Adrenal gland (tissue), 12 donors: Measurements from ENCODE around the gene RHEBL1. TPM values are rescaled to one million over a fixed set of nuclear protein-coding genes. Genes with fewer than 3 reads are reported as not detected.

Source experiments
- DNase-seq, 7 donors: peaks; one replicate each; pipeline ENCODE4 v3.0.0-alpha.2; 2019 to 2020
- H3K27ac ChIP-seq, 5 donors: fragments of 200-600 bp; sonication (generic) in 4 of 5; 1 replicate in 3 of 5; 2 replicates in 2 of 5; pipeline versions ENCODE4 v1.5.1 to v1.8.0; 2016 to 2020; ENCODE audit warnings: mild to moderate bottlenecking in 1 of 5
- H3K27me3 ChIP-seq: fragments of 200-600 bp; 2 replicates; pipeline ENCODE4 v1.8.0; 2021
- H3K36me3 ChIP-seq, 2 donors: fragments of 200-600 bp; replicated peaks in 1 of 2; 1 replicate in 1 of 2; 2 replicates in 1 of 2; pipeline versions ENCODE4 v1.5.1 to v1.8.0; 2018 to 2022
- H3K4me1 ChIP-seq, 2 donors: fragments of 200-600 bp; replicated peaks in 1 of 2; 1 replicate in 1 of 2; 2 replicates in 1 of 2; pipeline versions ENCODE4 v1.5.1 to v1.8.0; 2018 to 2021
- H3K4me3 ChIP-seq, 4 donors: fragments of 200-600 bp; sonication (generic) in 3 of 4; one replicate each; pipeline ENCODE4 v1.5.1; 2016 to 2018
- H3K9me3 ChIP-seq, 3 donors: fragments of 200-600 bp; sonication (generic) in 1 of 3; replicated peaks in 1 of 3; 1 replicate in 2 of 3; 2 replicates in 1 of 3; pipeline versions ENCODE4 v1.5.1 to v1.8.0; 2016 to 2021
- CTCF ChIP-seq, 6 experiments: fragments of 450-650 bp in 4 of 6; fragments of 200-600 bp in 2 of 6; sonication (generic) in 1 of 6; IDR thresholded peaks; 1 replicate in 5 of 6; 2 replicates in 1 of 6; pipeline versions ENCODE4 v1.5.1 to v1.8.0; 2016 to 2021; ENCODE audit warnings: antibody characterized with exemption in 6 of 6, mild to moderate bottlenecking in 2 of 6, moderate library complexity in 1 of 6
- POLR2A ChIP-seq, 2 donors: fragments of 450-650 bp; IDR thresholded peaks; one replicate each; pipeline ENCODE4 v1.6.1; 2017; ENCODE audit warnings: antibody characterized with exemption in 2 of 2, mild to moderate bottlenecking in 2 of 2, moderate library complexity in 1 of 2
- WGBS, 4 donors: extraction: QIAGEN DNeasy Blood & Tissue Kit in 2 of 4; methylation state at CpG; one replicate each; pipeline versions ENCODE4 v1.1.5 to v1.1.7; 2013 to 2017; 5-methylcytosine and 5-hydroxymethylcytosine counted together
- intact Hi-C, 2 donors: fragments of 100-400 bp; cut with DNase I; formaldehyde crosslinking; loops; one replicate each; pipeline versions ENCODE4 v1.14.1 to v1.15.0; 2022 to 2023
- polyA plus RNA-seq, 3 donors: library from polyadenylated mRNA; stranded (reverse); fragments of 200-250 nt in 2 of 3; fragments of 350-450 nt in 1 of 3; fragmentation: Illumina TruSeq in 1 of 3; extraction: RNeasy Lipid Tissue Mini Kit (QIAGEN cat#74804) in 1 of 3; gene quantifications; one replicate each; pipeline ENCODE4 v1.2.3, GENCODE V29; 2013 to 2014
- total RNA-seq, 9 donors: library from RNA; depleted of rRNA in 4 of 9; stranded (reverse); fragments of >200 nt in 4 of 9; fragments of 120-200 nt in 1 of 9; fragmentation: NEBNext Ultra II Directional in 1 of 9; extraction: Animal tissue kit (Norgen Biotek cat#: 25700) in 1 of 9; gene quantifications; one replicate each; pipeline versions ENCODE4 v1.1.0 to v1.2.4, GENCODE V29; 2013 to 2023
- donor health status: healthy with polysubstance abuse.
- donor health status: Bipolar disorder and iron deficiency.
- donor health status: DM: yes; HTN: yes; CAD: no.
- donor health status: DM: no; HTN: no; CAD: no.
- donor health status: DM: no; HTN: no; CAD: no.
- donor health status: DM: yes; HTN: yes; CAD: no.

The RHEBL1 gene
- total and polyA plus RNA-seq, 12 donors, result 0.26 to 1.8 (median 0.34) TPM; not detected in 4

- peaks cover 0 to 87% of the 10 kb centered on the region in 2 donors for H3K36me3 ChIP-seq
- H3K4me1 ChIP-seq, result no peaks in the 10 kb centered on the region
- WGBS, 4 donors, result 79 to 91% (median 88%) methylated on average over 10 of the region's 10 CpGs
- peak in 1 of 7 donors; percentile 14 for DNase-seq
- intact Hi-C loops, result no loop called here
- H3K9me3 ChIP-seq, result no peaks in the 10 kb centered on the region
- TF ChIP-seq POLR2A (IDR thresholded peaks at IDR 0.05), result no peak
- TF ChIP-seq CTCF (IDR thresholded peaks at IDR 0.05), result no peak
- H3K27me3 ChIP-seq, result no peaks in the 10 kb centered on the region
- no peak overlapping the region for H3K4me3 ChIP-seq
- H3K27ac ChIP-seq, result no peak overlapping the region
These were observed 41.0 kb downstream of the RHEBL1 start for GRCh38 chr12:49028666-49029275.

DNA sequence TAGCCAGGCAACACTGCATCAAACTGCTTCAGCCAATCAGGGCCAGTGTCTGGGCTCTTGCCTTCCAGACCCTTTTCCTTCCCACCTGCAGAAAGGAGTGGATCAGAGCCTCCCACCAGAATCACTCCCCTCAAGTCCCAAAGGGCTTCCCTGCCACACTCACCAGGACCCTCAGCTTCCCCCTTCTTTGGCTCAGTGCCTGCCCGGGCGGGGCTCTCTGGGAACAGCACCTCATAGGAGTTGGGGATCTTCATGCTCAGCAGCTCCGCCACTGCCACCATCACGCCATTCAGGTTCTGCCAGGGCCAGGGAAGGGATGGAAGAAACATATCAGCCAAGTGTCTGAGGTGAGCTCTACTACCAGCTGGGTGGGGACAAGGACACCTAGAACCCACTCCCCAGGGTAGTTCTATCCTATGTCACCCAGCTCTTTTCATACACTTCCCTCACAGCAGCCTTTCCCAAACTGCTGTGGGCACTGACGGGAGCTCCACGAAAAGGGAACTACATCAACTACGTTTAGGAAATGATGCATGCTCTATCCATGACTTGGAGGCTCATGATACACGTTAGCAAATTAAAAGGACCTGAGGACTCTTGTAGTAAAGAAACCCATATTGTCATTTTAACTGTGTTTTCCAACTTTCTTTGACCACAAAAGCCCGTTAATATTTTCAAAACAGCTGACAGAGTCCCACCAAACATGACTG lies 41.8 kb downstream of the RHEBL1 start:
- no peaks in the 10 kb centered on the region for H3K27me3 ChIP-seq
- H3K4me3 ChIP-seq, result no peak overlapping the region
- intact Hi-C loops, result no loop called here
- peak in 3 of 7 donors; percentile 11 to 38 (median 16) for DNase-seq
- no peaks in the 10 kb centered on the region for H3K9me3 ChIP-seq
- H3K4me1 ChIP-seq, result no peaks in the 10 kb centered on the region
- TF ChIP-seq POLR2A (IDR thresholded peaks at IDR 0.05), result no peak
- no peak for TF ChIP-seq CTCF (IDR thresholded peaks at IDR 0.05)
- peaks cover 0 to 87% of the 10 kb centered on the region in 2 donors for H3K36me3 ChIP-seq
- 85 to 91% (median 89%) methylated on average over 7 to 9 of the region's 9 CpGs for WGBS, 4 donors
- H3K27ac ChIP-seq, result no peak overlapping the region

- 95 to 96% (median 96%) methylated on average over 17 to 26 of the region's 26 CpGs for WGBS, 4 donors
- DNase-seq, result peak in 4 of 7 donors; percentile 13 to 24 (median 22)
- no peak overlapping the region for H3K4me3 ChIP-seq
- peaks cover 0 to 87% of the 10 kb centered on the region in 2 donors for H3K36me3 ChIP-seq
- no peak for TF ChIP-seq CTCF (IDR thresholded peaks at IDR 0.05)
- no peak for TF ChIP-seq POLR2A (IDR thresholded peaks at IDR 0.05)
- H3K27ac ChIP-seq, result no peak overlapping the region
- no peaks in the 10 kb centered on the region for H3K9me3 ChIP-seq
- intact Hi-C loops, result no loop called here
- no peaks in the 10 kb centered on the region for H3K4me1 ChIP-seq
- no peaks in the 10 kb centered on the region for H3K27me3 ChIP-seq
These were observed 42.9 kb downstream of the RHEBL1 start for GRCh38 chr12:49026678-49027480.

DNA sequence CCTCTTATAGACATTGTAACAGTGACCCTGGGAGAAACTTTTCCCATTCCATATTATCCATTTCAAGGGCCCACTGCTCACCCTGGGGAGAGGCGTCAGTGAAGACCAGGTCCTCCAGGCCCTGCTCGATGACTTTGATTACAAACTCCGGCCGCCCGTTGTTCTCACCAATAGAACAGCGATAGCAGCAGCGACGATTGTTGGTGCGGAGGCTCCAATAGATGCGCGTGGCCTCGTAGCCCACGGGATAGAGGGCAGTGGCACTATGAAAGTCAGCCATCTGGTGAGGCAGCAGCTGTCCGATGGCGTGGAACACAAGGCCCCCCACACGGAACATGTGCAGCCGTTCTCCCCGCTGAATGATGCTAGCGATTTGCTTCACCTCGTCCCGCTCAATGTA lies 43.7 kb downstream of the RHEBL1 start:
- Histone ChIP-seq H3K4me3 (no peak overlapping the region), H3K27ac (no peak overlapping the region), H3K27me3 (no peaks in the 10 kb centered on the region), H3K36me3 (peaks cover 0 to 87% of the 10 kb centered on the region in 2 donors), H3K9me3 (no peaks in the 10 kb centered on the region), H3K4me1 (no peaks in the 10 kb centered on the region)
- 91 to 96% (median 93%) methylated on average over 20 to 21 of the region's 21 CpGs for WGBS, 4 donors
- no peak for TF ChIP-seq POLR2A (IDR thresholded peaks at IDR 0.05)
- no peak for TF ChIP-seq CTCF (IDR thresholded peaks at IDR 0.05)
- intact Hi-C loops, result no loop called here
- peak in 2 of 7 donors; percentile 15 to 26 for DNase-seq
